CD4-positive, alpha-beta T cell treated with Interleukin-1 beta for 1 hour (primary cell): ENCODE results near the gene C6orf62.
"Not testable (repeated sequence)": the region's sequence is repeated elsewhere in the genome, so short reads cannot be mapped to it uniquely, and the experiment has no call there.

Experiments used
- DNase-seq, 2 donors: peaks; one replicate each; pipeline ENCODE4 v3.0.0-alpha.2; 2020 to 2022

Gene C6orf62

GRCh38 chr6:24719125-24719971 lies at the start of gene C6orf62:
Gene C6orf62, minus strand, starts transcription at chr6:24719154. Its CDS starts 486 bp downstream, at chr6:24718668.
- peak; percentile 44 to 54 for DNase-seq

- no peak for DNase-seq
These were observed 49.4 kb upstream of the C6orf62 start for GRCh38 chr6:24768361-24768760.

GRCh38 chr6:24766680-24767462 lies 47.9 kb upstream of the C6orf62 start:
- DNase-seq = peak in 1 of 2 donors; percentile 47

DNA sequence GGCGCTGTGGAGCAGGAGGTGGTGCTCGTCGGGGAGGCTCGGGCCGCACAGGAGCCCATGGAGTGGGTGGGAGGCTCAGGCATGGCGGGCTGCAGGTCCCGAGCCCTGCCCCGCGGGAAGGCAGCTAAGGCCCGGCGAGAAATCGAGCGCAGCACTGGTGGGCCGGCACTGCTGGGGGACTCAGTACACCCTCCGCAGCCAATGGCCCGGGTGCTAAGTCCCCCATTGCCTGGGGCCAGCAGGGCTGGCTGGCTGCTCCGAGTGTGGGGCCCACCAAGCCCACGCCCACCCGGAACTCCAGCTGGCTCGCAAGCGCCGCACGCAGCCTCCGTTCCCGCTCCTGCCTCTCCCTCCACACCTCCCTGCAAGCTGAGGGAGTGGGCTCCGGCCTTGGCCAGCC lies 47.0 kb upstream of the C6orf62 start:
- not testable (repeated sequence) for DNase-seq

DNA sequence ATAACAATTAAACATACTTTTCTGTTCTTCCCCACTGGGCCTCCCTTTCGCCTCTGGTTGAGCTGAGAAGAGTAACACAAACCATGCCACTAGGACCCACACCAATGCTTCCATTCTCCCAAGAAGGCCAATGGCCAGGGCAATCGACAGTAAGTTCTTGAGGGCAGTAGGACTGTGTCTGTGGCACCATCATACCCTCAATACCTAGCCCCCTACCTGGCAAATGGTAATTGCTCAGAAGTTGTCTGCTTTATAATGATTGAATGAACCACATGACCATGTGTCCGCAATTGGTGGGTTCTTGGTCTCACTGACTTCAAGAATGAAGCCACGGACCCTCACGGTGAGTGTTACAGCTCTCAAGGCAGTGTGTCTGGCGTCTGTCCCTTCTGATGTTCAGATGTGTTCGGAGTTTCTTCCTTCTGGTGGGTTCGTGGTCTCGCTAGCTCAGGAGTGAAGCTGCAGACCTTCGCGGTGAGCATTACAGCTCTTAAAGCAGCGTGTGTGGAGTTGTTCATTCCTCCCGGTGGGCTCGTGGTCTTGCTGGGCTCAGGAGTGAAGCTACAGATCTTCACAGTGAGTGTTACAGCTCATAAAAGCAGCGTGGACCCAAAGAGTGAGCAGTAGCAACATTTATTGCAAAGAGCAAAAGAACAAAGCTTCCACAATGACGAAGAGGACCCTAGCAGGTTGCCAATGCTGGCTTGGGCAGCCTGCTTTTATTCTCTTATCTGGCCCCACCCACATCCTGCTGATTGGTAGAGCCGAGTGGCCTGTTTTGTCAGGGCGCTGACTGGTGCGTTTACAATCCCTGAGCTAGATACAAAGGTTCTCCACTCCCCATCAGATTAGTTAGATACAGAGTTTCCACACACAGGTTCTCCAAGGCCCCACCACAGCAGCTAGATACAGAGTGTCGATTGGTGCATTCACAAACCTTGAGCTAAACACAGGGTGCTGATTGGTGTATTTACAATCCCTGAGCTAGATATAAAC lies 46.2 kb upstream of the C6orf62 start:
- not testable (repeated sequence) for DNase-seq

GRCh38 chr6:24763578-24763977 lies 44.6 kb upstream of the C6orf62 start:
- no peak for DNase-seq

- no peak for DNase-seq
These were observed 42.9 kb upstream of the C6orf62 start for GRCh38 chr6:24761851-24762250.

DNA sequence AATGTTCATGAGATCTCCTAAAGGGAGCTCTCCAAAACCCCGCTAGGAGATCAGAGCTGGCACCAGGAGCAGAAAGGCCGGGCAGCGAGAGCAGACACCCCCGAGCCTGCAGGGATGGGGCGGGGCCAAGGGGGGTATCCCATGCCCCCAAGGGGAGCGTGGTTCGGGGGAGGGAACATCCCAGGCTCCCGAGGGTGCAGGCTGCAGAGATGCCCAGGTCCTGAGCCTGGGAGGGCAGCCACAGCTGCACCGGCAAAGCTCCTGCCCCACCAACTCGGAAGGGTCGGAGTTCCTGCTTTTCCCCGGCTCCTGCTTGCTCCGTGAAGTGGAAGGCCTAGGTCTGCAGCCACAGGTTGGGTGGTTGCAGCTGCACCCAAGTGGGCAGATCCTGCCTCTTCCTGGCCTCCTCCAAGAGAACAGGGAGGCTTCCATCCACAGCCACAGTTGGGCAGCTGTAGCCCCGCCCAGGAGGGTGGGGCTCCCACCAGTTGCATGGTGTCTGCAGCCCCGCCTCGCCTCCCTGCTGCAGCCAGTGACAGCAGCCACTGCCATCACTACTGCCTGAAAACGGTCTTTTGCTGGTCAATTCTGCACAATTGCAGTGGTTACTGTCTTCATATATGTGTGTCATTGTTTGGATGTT lies 42.4 kb upstream of the C6orf62 start:
- DNase-seq = no peak

- no peak for DNase-seq
These were observed 41.3 kb upstream of the C6orf62 start for GRCh38 chr6:24760210-24760609.

- DNase-seq = no peak
These were observed 40.8 kb upstream of the C6orf62 start for GRCh38 chr6:24759718-24760117.

DNA sequence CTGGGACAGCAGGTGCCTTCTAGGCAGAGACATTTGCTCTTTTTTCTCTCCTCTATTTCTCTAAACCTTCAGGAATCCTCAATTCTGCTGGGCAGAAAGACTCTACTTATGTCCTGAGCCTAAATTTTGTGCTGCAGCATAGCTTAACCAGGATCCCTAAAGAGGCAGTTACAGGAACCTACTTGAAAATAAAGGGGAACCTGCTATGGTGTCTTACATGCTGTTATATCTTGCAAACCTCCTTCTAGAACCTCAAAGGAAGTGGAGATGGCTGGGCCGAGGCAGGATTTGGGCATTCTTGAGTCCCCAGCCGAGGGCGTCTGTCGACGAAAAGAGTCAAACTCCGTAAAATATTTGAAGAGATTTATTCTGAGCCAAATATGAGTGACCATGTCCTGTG lies 38.7 kb upstream of the C6orf62 start:
- no peak for DNase-seq

- no peak for DNase-seq
These were observed 36.3 kb upstream of the C6orf62 start for GRCh38 chr6:24755279-24755678.

DNA sequence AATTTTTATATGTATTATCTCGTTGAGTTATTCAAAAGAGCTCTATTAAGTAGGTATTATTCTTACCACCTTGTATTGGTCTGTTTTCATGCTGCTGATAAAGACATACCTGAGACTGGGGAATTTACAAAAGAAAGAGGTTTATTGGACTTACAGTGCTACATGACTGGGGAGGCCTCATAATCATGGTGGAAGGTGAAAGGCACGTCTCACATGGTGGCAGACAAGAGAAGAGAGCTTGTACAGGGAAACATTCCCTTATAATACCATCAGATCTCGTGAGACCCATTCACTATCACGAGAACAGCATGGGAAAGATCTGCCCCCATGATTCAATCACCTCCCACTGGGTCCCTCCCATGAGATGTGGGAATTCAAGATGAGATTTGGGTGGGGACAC lies 35.4 kb upstream of the C6orf62 start:
- not testable (repeated sequence) for DNase-seq

GRCh38 chr6:24753545-24753944 lies 34.6 kb upstream of the C6orf62 start:
- DNase-seq = no peak

DNA sequence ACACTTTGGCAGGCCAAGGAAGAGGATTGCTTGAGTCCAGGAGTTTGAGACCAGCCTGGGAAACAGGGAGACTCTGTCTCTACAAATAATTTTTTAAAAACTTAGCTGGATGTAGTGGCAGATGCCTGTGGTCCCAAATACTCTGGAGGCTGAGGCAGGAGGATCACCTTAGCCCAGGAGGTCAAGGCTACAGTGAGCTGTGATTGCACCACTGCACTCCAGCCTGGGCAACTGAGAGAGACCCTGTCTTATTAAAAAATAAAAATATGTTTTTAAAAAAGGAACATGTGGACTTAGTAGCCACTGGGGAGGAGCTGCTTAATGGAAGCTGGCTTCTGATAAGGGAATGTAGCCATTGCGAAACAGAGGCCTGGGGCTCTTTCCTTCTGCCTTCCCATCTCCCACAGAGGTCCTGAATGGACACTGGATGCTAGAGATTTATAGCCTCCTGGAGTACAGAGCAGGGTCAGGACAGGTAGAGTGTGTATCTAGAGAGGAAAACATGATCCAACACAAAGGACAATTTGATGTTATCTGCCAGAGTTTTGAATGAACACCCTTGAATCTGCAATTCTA lies 34.1 kb upstream of the C6orf62 start:
- no peak for DNase-seq

DNA sequence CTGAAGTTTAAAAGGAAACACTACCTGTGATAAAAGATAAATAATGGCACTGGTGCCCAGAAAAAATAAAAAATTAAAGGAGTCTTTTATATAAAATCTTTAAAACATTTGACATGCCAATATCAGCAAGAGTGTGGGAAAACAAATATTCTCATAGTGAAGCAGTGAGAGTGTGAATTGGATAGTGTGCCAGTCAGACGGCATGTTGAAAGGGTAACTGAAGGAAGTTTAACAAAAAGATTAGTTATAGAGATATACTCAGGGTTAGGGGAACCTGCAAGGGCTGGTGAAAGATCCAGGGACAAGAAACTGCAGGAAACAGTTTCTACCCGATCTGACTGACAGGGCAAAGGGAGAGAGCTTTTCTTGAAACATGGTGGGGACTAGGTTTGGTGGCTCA lies 33.5 kb upstream of the C6orf62 start:
- no peak for DNase-seq

- not testable (repeated sequence) for DNase-seq
These were observed 31.9 kb upstream of the C6orf62 start for GRCh38 chr6:24750878-24751277.

- DNase-seq = no peak
These were observed 30.3 kb upstream of the C6orf62 start for GRCh38 chr6:24749297-24749696.

DNA sequence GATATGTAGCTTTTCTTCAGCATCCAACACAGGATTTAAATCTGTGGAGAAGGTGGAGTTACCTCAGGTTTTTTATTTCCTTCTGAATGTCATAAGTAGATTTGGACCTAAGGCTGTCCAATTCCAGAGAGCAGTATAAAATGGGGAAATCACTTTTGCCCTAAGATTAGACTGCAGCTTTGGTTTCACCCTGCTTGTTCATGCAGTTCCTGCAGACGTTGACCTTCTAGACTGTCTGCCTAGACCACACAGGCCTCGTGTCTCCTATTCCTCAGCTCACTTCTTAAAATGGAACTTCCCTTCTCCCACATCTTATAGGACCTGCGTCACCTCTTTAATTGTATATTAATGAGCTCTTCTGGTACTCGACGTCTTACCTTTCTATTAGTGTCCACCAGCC lies 26.0 kb upstream of the C6orf62 start:
- peak in 1 of 2 donors; percentile 38 for DNase-seq

- no peak for DNase-seq
These were observed 25.0 kb upstream of the C6orf62 start for GRCh38 chr6:24743944-24744335.

- peak in 1 of 2 donors; percentile 47 for DNase-seq
These were observed 24.4 kb upstream of the C6orf62 start for GRCh38 chr6:24743265-24743943.
